ENCODE data around the gene PSTPIP2.

The PSTPIP2 gene

DNA sequence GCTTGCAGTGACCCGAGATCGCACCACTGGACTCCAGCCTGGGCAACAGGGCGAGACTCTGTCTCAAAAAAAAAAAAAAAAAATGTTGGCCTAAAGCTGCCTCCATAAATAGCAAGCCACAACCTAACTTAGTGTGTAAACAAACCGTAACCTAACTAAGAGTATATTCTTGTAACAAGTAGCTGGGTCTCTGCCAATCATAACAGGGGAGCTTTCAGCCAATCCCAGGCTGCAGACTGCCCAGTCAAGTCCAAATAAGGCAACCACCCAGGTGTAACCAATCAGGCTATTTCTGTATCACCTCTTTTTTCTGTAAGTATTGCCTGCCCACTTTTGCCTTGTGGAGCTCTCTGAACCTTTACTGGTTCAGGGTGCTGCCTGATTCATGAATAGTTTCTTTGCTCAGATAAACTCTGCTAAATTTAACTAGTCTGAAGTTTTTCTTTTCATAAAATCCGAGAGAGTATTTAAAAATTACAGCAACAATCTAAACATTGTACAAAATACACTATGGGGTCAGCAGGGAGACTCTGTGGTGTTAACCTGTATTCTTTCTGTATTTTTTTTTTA is 4.5 kb downstream of the PSTPIP2 start:
- H3K9ac ChIP-seq (ENCODE audit: low read depth, low read length, poor library complexity, severe bottlenecking) = no peak overlapping the region
- H3K27me3 ChIP-seq (ENCODE audit: insufficient read depth, low read length, poor library complexity, severe bottlenecking) = no peaks in the 10 kb centered on the region
- no peaks in the 10 kb centered on the region for H3K9me3 ChIP-seq (ENCODE audit: insufficient read depth, low read depth, low read length)
- no peak for TF ChIP-seq EZH2phosphoT487 (IDR thresholded peaks at IDR 0.05; ENCODE audit: borderline replicate concordance)
- TF ChIP-seq, protein P1, sequence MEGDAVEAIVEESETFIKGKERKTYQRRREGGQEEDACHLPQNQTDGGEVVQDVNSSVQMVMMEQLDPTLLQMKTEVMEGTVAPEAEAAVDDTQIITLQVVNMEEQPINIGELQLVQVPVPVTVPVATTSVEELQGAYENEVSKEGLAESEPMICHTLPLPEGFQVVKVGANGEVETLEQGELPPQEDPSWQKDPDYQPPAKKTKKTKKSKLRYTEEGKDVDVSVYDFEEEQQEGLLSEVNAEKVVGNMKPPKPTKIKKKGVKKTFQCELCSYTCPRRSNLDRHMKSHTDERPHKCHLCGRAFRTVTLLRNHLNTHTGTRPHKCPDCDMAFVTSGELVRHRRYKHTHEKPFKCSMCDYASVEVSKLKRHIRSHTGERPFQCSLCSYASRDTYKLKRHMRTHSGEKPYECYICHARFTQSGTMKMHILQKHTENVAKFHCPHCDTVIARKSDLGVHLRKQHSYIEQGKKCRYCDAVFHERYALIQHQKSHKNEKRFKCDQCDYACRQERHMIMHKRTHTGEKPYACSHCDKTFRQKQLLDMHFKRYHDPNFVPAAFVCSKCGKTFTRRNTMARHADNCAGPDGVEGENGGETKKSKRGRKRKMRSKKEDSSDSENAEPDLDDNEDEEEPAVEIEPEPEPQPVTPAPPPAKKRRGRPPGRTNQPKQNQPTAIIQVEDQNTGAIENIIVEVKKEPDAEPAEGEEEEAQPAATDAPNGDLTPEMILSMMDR (conservative IDR thresholded peaks at IDR 0.05; ENCODE audit: low read length) = no peak
- H4K20me1 ChIP-seq (ENCODE audit: insufficient read depth, low read length, poor library complexity, severe bottlenecking) = no peaks in the 10 kb centered on the region
- no peaks in the 10 kb centered on the region for H3K36me3 ChIP-seq (ENCODE audit: insufficient read depth, low read length)
- no peaks in the 10 kb centered on the region for H3F3A ChIP-seq (ENCODE audit: low read depth)
- no peaks in the 10 kb centered on the region for H3K9me2 ChIP-seq (replicated peaks; ENCODE audit: low read depth, low read length)
- no peaks in the 10 kb centered on the region for H3K79me2 ChIP-seq (ENCODE audit: insufficient read depth, low read length)
- H2AFZ ChIP-seq (ENCODE audit: low read length) = no peak overlapping the region
- no peak overlapping the region for H3K4me3 ChIP-seq (ENCODE audit: low read length, poor library complexity, severe bottlenecking)
- no peaks in the 10 kb centered on the region for H3K4me1 ChIP-seq (ENCODE audit: insufficient read depth, low read length, poor library complexity, severe bottlenecking)
- H3K4me2 ChIP-seq (ENCODE audit: low read depth, low read length, poor library complexity, severe bottlenecking) = no peak overlapping the region

DNA sequence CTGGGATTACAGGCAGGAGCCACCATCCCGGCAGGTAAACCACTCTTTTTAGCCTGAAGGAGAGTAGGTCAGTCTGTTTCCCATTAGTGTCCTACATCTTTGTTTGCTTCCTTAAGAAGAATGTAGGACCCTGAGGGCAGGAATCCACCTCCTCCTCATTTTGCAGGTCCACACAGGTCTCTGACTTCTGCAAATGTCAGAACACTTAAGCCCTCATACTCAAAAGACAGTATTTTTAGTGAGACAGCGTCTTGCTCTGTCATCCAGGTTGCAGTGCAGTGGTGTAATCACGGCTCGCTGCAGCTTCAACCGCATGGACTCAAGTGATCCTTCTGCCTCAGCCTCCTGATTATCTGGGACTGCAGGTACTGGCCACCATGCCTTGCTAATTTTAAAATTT is 9.3 kb downstream of the PSTPIP2 start:
- Histone ChIP-seq H2AFZ (ENCODE audit: low read length) (no peak overlapping the region), H3K4me2 (ENCODE audit: low read depth, low read length, poor library complexity, severe bottlenecking) (no peak overlapping the region), H3K9me3 (ENCODE audit: insufficient read depth, low read depth, low read length) (no peaks in the 10 kb centered on the region), H3K4me3 (ENCODE audit: low read length, poor library complexity, severe bottlenecking) (no peak overlapping the region), H3F3A (ENCODE audit: low read depth) (no peaks in the 10 kb centered on the region), H3K36me3 (ENCODE audit: insufficient read depth, low read length) (no peaks in the 10 kb centered on the region), H3K79me2 (ENCODE audit: insufficient read depth, low read length) (no peaks in the 10 kb centered on the region), H4K20me1 (ENCODE audit: insufficient read depth, low read length, poor library complexity, severe bottlenecking) (no peaks in the 10 kb centered on the region), H3K9me2 (replicated peaks; ENCODE audit: low read depth, low read length) (no peaks in the 10 kb centered on the region), H3K27me3 (ENCODE audit: insufficient read depth, low read length, poor library complexity, severe bottlenecking) (no peaks in the 10 kb centered on the region), H3K4me1 (ENCODE audit: insufficient read depth, low read length, poor library complexity, severe bottlenecking) (no peaks in the 10 kb centered on the region), H3K9ac (ENCODE audit: low read depth, low read length, poor library complexity, severe bottlenecking) (no peak overlapping the region)
- TF ChIP-seq, protein P1 (conservative IDR thresholded peaks at IDR 0.05; ENCODE audit: low read length) = no peak
- no peak for TF ChIP-seq EZH2phosphoT487 (IDR thresholded peaks at IDR 0.05; ENCODE audit: borderline replicate concordance)

DNA sequence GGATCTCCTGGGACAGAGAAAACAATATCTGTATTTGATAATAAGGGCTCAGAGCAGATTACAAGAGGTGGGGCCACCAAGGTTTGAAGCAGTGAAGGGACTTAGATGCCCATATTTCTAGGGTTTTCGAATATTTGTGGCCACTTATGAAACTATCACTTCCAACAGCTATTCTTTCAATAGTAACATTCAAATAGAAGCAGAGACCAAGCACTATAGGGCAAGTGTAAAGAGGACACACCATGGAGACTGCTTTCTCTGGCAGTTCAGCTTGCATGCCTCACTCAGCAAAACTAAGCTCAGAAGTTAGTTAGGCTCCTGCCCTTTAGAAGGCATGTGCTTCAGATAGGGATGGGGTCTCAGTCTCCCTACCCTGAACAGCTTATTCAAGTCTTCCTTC is 10.3 kb downstream of the PSTPIP2 start:
- Histone ChIP-seq H3K27me3 (ENCODE audit: insufficient read depth, low read length, poor library complexity, severe bottlenecking) (no peaks in the 10 kb centered on the region), H4K20me1 (ENCODE audit: insufficient read depth, low read length, poor library complexity, severe bottlenecking) (no peaks in the 10 kb centered on the region), H3K4me2 (ENCODE audit: low read depth, low read length, poor library complexity, severe bottlenecking) (no peak overlapping the region), H3K9me2 (replicated peaks; ENCODE audit: low read depth, low read length) (no peaks in the 10 kb centered on the region), H3F3A (ENCODE audit: low read depth) (no peaks in the 10 kb centered on the region), H3K9me3 (ENCODE audit: insufficient read depth, low read depth, low read length) (no peaks in the 10 kb centered on the region), H3K36me3 (ENCODE audit: insufficient read depth, low read length) (no peaks in the 10 kb centered on the region), H3K4me1 (ENCODE audit: insufficient read depth, low read length, poor library complexity, severe bottlenecking) (no peaks in the 10 kb centered on the region), H3K79me2 (ENCODE audit: insufficient read depth, low read length) (no peaks in the 10 kb centered on the region), H3K9ac (ENCODE audit: low read depth, low read length, poor library complexity, severe bottlenecking) (no peak overlapping the region), H2AFZ (ENCODE audit: low read length) (no peak overlapping the region), H3K4me3 (ENCODE audit: low read length, poor library complexity, severe bottlenecking) (no peak overlapping the region)
- TF ChIP-seq EZH2phosphoT487 (IDR thresholded peaks at IDR 0.05; ENCODE audit: borderline replicate concordance) = no peak
- TF ChIP-seq, protein P1 (conservative IDR thresholded peaks at IDR 0.05; ENCODE audit: low read length) = no peak
